IMR-90 (cell line): ENCODE results near the gene LMLN. TPM values are rescaled to one million over a fixed set of nuclear protein-coding genes. Genes with fewer than 3 reads are reported as not detected.

Source experiments
- ATAC-seq: fragments of 200-7000 bp; cut with Tn5 transposase; 2 replicates; pipeline ENCODE4 v1.9.1; 2020; ENCODE audit warnings: low read depth, mild to moderate bottlenecking, moderate library complexity
- BruUV-seq: library from RNA; stranded (reverse); fragments of 400-500 nt; replicated peaks from 2 replicates; lab custom pipeline; 2021; lab: Mats Ljungman, UMichigan
- CTCF ChIA-PET: fragments of 300-600 bp; formaldehyde crosslinking; extraction: SDS; loops from one replicate; lab custom pipeline; 2021; ENCODE audit warnings: antibody characterized with exemption; lab: Yijun Ruan, JAX
- POLR2A ChIA-PET: fragments of 300-600 bp; sonication (Branson Sonifier 250); formaldehyde crosslinking; loops from one replicate; lab custom pipeline; 2022; ENCODE audit warnings: antibody characterized with exemption; ENCODE audit not compliant: unreplicated experiment; lab: Charles Lee
- DNase-seq: peaks from one replicate; pipeline ENCODE4 v3.0.0; 2013
- H2AFZ ChIP-seq: replicated peaks from 2 replicates; pipeline ENCODE3; 2013; ENCODE audit warnings: low read length, mild to moderate bottlenecking; ENCODE audit not compliant: poor library complexity
- H2AK5ac ChIP-seq: 2 replicates; pipeline ENCODE4 v1.6.1; 2013; ENCODE audit warnings: low read depth, low read length, inconsistent platforms
- H2AK9ac ChIP-seq: replicated peaks from 2 replicates; pipeline ENCODE3; 2013; ENCODE audit warnings: mild to moderate bottlenecking, low read depth, low read length, moderate library complexity; ENCODE audit not compliant: poor library complexity
- H2BK120ac ChIP-seq: 2 replicates; pipeline ENCODE4 v1.6.1; 2013; ENCODE audit warnings: low read depth, low read length, inconsistent platforms
- H2BK15ac ChIP-seq: 3 replicates; pipeline ENCODE4 v1.6.1; 2013; ENCODE audit warnings: low read depth, low read length, inconsistent platforms
- H2BK20ac ChIP-seq: 2 replicates; pipeline ENCODE4 v1.6.1; 2013; ENCODE audit warnings: low read depth, mild to moderate bottlenecking, inconsistent platforms, low read length, moderate library complexity
- H2BK5ac ChIP-seq: 2 replicates; pipeline ENCODE4 v1.6.1; 2013; ENCODE audit warnings: mild to moderate bottlenecking, low read depth, low read length, inconsistent platforms; ENCODE audit not compliant: poor library complexity, severe bottlenecking
- H3K14ac ChIP-seq: replicated peaks from 2 replicates; pipeline ENCODE4 v1.6.1; 2013; ENCODE audit warnings: low read depth, low read length, inconsistent platforms
- H3K18ac ChIP-seq: 2 replicates; pipeline ENCODE4 v1.6.1; 2013; ENCODE audit warnings: low read depth, low read length, control low read depth
- H3K23ac ChIP-seq: 2 replicates; pipeline ENCODE4 v1.6.1; 2013; ENCODE audit warnings: low read depth, low read length, inconsistent platforms
- H3K27ac ChIP-seq: 2 replicates; pipeline ENCODE4 v1.5.1; 2013; ENCODE audit warnings: mild to moderate bottlenecking, control low read depth, low read length; ENCODE audit not compliant: insufficient read depth
- H3K27me3 ChIP-seq: 2 replicates; pipeline ENCODE4 v1.6.1; 2013; ENCODE audit warnings: low read length; ENCODE audit not compliant: control insufficient read depth, insufficient read depth
- H3K36me3 ChIP-seq: 2 replicates; pipeline ENCODE4 v1.6.1; 2013; ENCODE audit warnings: low read length, mixed read lengths; ENCODE audit not compliant: control insufficient read depth, insufficient read depth
- H3K4ac ChIP-seq: 2 replicates; pipeline ENCODE4 v1.6.1; 2013; ENCODE audit warnings: low read depth, low read length, inconsistent platforms
- H3K4me1 ChIP-seq: 2 replicates; pipeline ENCODE4 v1.6.1; 2013; ENCODE audit warnings: low read length, mixed read lengths; ENCODE audit not compliant: control insufficient read depth, insufficient read depth
- H3K4me2 ChIP-seq: 2 replicates; pipeline ENCODE4 v1.6.1; 2013; ENCODE audit warnings: low read depth, mild to moderate bottlenecking, control low read depth, low read length, moderate library complexity
- H3K4me3 ChIP-seq: 2 replicates; pipeline ENCODE4 v1.5.1; 2013; ENCODE audit warnings: low read depth, mild to moderate bottlenecking, control low read depth, low read length, moderate library complexity; ENCODE audit not compliant: insufficient read depth
- H3K56ac ChIP-seq: 2 replicates; pipeline ENCODE4 v1.6.1; 2013; ENCODE audit warnings: low read length, inconsistent platforms; ENCODE audit not compliant: insufficient read depth; ENCODE audit errors: extremely low read depth
- H3K79me1 ChIP-seq, 2 experiments: 2 replicates each; pipeline ENCODE4 v1.6.1; 2013; ENCODE audit warnings: low read length in 2 of 2, inconsistent platforms in 1 of 2, low read depth in 1 of 2
- H3K9ac ChIP-seq: 2 replicates; pipeline ENCODE4 v1.6.1; 2013; ENCODE audit warnings: low read depth, low read length, control low read depth
- H3K9me1 ChIP-seq: 2 replicates; pipeline ENCODE4 v1.6.1; 2013; ENCODE audit warnings: low read length, inconsistent platforms; ENCODE audit not compliant: insufficient read depth
- H3K9me3 ChIP-seq: 2 replicates; pipeline ENCODE4 v1.6.1; 2013; ENCODE audit warnings: low read length; ENCODE audit not compliant: control insufficient read depth, insufficient read depth
- H4K20me1 ChIP-seq: 2 replicates; pipeline ENCODE4 v1.6.1; 2013; ENCODE audit warnings: low read length, inconsistent platforms; ENCODE audit not compliant: insufficient read depth
- H4K5ac ChIP-seq: 2 replicates; pipeline ENCODE4 v1.6.1; 2013; ENCODE audit warnings: mild to moderate bottlenecking, low read depth, low read length, control low read depth
- H4K8ac ChIP-seq, 2 experiments: 2 replicates each; pipeline ENCODE4 v1.6.1; 2013; ENCODE audit warnings: low read depth in 2 of 2, low read length in 2 of 2, control low read depth in 1 of 2, inconsistent platforms in 1 of 2
- H4K91ac ChIP-seq: 2 replicates; pipeline ENCODE4 v1.6.1; 2013; ENCODE audit warnings: low read depth, low read length, inconsistent platforms; ENCODE audit not compliant: insufficient read depth
- BHLHE40 ChIP-seq: fragments of 150-350 bp; IDR thresholded peaks from 2 replicates; pipeline ENCODE4 v1.6.1; 2016; ENCODE audit warnings: mild to moderate bottlenecking, low read depth, low read length
- CEBPB ChIP-seq: IDR thresholded peaks from 2 replicates; pipeline ENCODE4 v1.6.1; 2012; ENCODE audit warnings: low read depth, low read length, improper control_type of control experiment
- CHD1 ChIP-seq: IDR thresholded peaks from 2 replicates; pipeline ENCODE4 v1.6.1; 2012; ENCODE audit warnings: low read depth, low read length, improper control_type of control experiment
- CTCF ChIP-seq: conservative IDR thresholded peaks from 2 replicates; pipeline ENCODE4 v1.5.1; 2012; ENCODE audit warnings: mild to moderate bottlenecking, low read depth, low read length, improper control_type of control experiment
- ELK1 ChIP-seq: fragments of 150-350 bp; IDR thresholded peaks from 2 replicates; pipeline ENCODE4 v1.6.1; 2016; ENCODE audit warnings: low read depth, mild to moderate bottlenecking, low read length, moderate library complexity, borderline replicate concordance
- FOS ChIP-seq: fragments of 150-350 bp; IDR thresholded peaks from 2 replicates; pipeline ENCODE4 v1.6.1; 2016; ENCODE audit warnings: low read depth, low read length
- MAFK ChIP-seq: IDR thresholded peaks from 2 replicates; pipeline ENCODE4 v1.6.1; 2012; ENCODE audit warnings: low read depth, low read length, improper control_type of control experiment
- MAZ ChIP-seq: IDR thresholded peaks from 2 replicates; pipeline ENCODE4 v1.6.1; 2012; ENCODE audit warnings: low read depth, mild to moderate bottlenecking, low read length, improper control_type of control experiment, moderate library complexity, borderline replicate concordance
- MXI1 ChIP-seq: IDR thresholded peaks from 2 replicates; pipeline ENCODE4 v1.6.1; 2012; ENCODE audit warnings: low read depth, mild to moderate bottlenecking, low read length, moderate library complexity, borderline replicate concordance
- NFE2L2 ChIP-seq: fragments of 150-350 bp; IDR thresholded peaks from 2 replicates; pipeline ENCODE4 v1.6.1; 2016; ENCODE audit warnings: low read depth, mild to moderate bottlenecking, low read length
- POLR2A ChIP-seq: IDR thresholded peaks from 2 replicates; pipeline ENCODE4 v1.6.1; 2012; ENCODE audit warnings: mild to moderate bottlenecking, low read depth, low read length
- RAD21 ChIP-seq: IDR thresholded peaks from 2 replicates; pipeline ENCODE4 v1.6.1; 2012; ENCODE audit warnings: low read length, improper control_type of control experiment
- RCOR1 ChIP-seq: IDR thresholded peaks from 2 replicates; pipeline ENCODE4 v1.6.1; 2012; ENCODE audit warnings: mild to moderate bottlenecking, low read length, improper control_type of control experiment; ENCODE audit not compliant: insufficient replicate concordance
- RFX5 ChIP-seq: IDR thresholded peaks from 2 replicates; pipeline ENCODE4 v1.8.0; 2012; ENCODE audit warnings: low read depth, mild to moderate bottlenecking, low read length, moderate library complexity
- SMC3 ChIP-seq: fragments of 150-350 bp; IDR thresholded peaks from 2 replicates; pipeline ENCODE4 v1.6.1; 2016; ENCODE audit warnings: low read depth, mild to moderate bottlenecking, antibody characterized with exemption, low read length, moderate library complexity
- WGBS, 2 experiments: methylation state at CpG; one replicate each; pipeline versions ENCODE4 v1.1.5 to v1.1.7; 2013; ENCODE audit warnings: missing lambda C conversion rate in 2 of 2; ENCODE audit not compliant: insufficient read length in 1 of 2; ENCODE audit errors: extremely low coverage in 2 of 2; 5-methylcytosine and 5-hydroxymethylcytosine counted together
- dilution Hi-C: fragments of 300-500 bp; cut with HindIII; formaldehyde crosslinking; loops from one replicate; pipeline ENCODE4 v1.14.3; 2018; ENCODE audit warnings: low sequenced_read_pairs; ENCODE audit not compliant: unreplicated experiment
- in situ Hi-C: fragments of 300-500 bp; cut with MboI; formaldehyde crosslinking; loops from 3 replicates; pipeline ENCODE4 v1.14.3; 2019; ENCODE audit warnings: low sequenced_read_pairs, inconsistent platforms, mixed read lengths
- intact Hi-C: fragments of 100-400 bp; cut with micrococcal nuclease; formaldehyde crosslinking; loops from 2 replicates; pipeline ENCODE4 v1.10.0; 2022
- polyA plus RNA-seq, 3 experiments: library from polyadenylated mRNA; depleted of rRNA; stranded (reverse); fragments of >200 nt; gene quantifications; 2 replicates each; pipeline ENCODE4 v1.2.3, GENCODE V29; 2012; ENCODE audit warnings: low replicate concordance in 1 of 3
- total RNA-seq: library from RNA; depleted of rRNA; stranded (reverse); fragments of >200 nt; gene quantifications from 2 replicates; pipeline ENCODE4 v1.2.3, GENCODE V29; 2012
- TF ChIP-seq, protein P1 (sequence below): fragments of 150-350 bp; IDR thresholded peaks from 2 replicates; pipeline ENCODE4 v1.6.1; 2017; ENCODE audit warnings: mild to moderate bottlenecking, antibody characterized with exemption, low read length, low read depth

The LMLN gene
- total and polyA plus RNA-seq, 2 of the 4 experiments (the other 2 are of a cell fraction) = 3.3 to 3.9 TPM

DNA sequence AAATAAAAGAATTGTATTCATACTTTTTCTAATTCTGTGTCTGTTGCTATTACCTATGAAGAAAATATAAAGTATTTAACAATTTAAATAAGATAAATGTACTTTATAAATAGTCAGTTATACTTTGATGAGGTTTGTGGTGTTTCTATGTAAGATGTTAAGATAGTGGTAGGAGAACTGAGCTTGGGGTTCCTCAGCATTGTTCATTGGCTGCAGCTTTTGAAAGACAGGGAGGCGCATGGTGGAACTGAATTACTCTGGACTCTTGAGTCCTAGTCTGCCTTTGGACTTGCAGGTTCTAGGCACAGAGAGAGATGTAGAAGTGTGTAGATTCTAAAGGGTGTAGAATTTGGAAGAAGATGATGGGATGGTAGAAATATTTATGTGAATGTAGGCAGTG lies 23.1 kb downstream of the LMLN start:
- DNase-seq (no peak), ATAC-seq (no peak)
- H3K23ac ChIP-seq = no peak overlapping the region
- no peak overlapping the region for H4K8ac ChIP-seq
- in situ Hi-C loops (no loop called here), dilution Hi-C loops (no loop called here), intact Hi-C loops (no loop called here)
- TF ChIP-seq ELK1 (no peak), CEBPB (no peak), POLR2A (no peak), MXI1 (no peak), RCOR1 (no peak), BHLHE40 (no peak), FOS (no peak), MAZ (no peak), RFX5 (no peak), RAD21 (no peak), MAFK (no peak), CTCF (no peak), SMC3 (no peak), CHD1 (no peak), NFE2L2 (no peak)
- TF ChIP-seq, protein P1, sequence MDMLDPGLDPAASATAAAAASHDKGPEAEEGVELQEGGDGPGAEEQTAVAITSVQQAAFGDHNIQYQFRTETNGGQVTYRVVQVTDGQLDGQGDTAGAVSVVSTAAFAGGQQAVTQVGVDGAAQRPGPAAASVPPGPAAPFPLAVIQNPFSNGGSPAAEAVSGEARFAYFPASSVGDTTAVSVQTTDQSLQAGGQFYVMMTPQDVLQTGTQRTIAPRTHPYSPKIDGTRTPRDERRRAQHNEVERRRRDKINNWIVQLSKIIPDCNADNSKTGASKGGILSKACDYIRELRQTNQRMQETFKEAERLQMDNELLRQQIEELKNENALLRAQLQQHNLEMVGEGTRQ = no peak
- H2BK20ac ChIP-seq = no peak overlapping the region
- no peak overlapping the region for H2BK120ac ChIP-seq
- no peak overlapping the region for H4K91ac ChIP-seq
- no peak overlapping the region for H2BK15ac ChIP-seq
- no peak overlapping the region for H3K4me2 ChIP-seq
- H3K9me1 ChIP-seq = no peaks in the 10 kb centered on the region
- no peaks in the 10 kb centered on the region for H3K4me1 ChIP-seq
- no peak overlapping the region for H3K14ac ChIP-seq
- no peak overlapping the region for H3K4ac ChIP-seq
- no peak overlapping the region for H2AK5ac ChIP-seq
- no peaks in the 10 kb centered on the region for H3K9me3 ChIP-seq
- CTCF ChIA-PET = no interaction called here
- no peak overlapping the region for H4K5ac ChIP-seq
- no peak overlapping the region for H3K27ac ChIP-seq
- no peak overlapping the region for H2BK5ac ChIP-seq
- 0 out of 2 replicates have a peak, but pooled peaks cover 3% of the 10 kb centered on the region for H3K36me3 ChIP-seq
- no peak overlapping the region for H3K56ac ChIP-seq
- H3K4me3 ChIP-seq = no peak overlapping the region
- H2AK9ac ChIP-seq = no peak overlapping the region
- POLR2A ChIA-PET = no interaction called here
- no CpG with 5 or more reads among the region's 1 CpG for WGBS, 2 experiments
- H3K9ac ChIP-seq = no peak overlapping the region
- no peak overlapping the region for H3K18ac ChIP-seq
- BruUV-seq = no TSS peak
- no peaks in the 10 kb centered on the region for H4K20me1 ChIP-seq
- no peak overlapping the region for H2AFZ ChIP-seq
- no peaks in the 10 kb centered on the region for H3K27me3 ChIP-seq
- no peaks in the 10 kb centered on the region for H3K79me1 ChIP-seq
